Loucy (cell line): Measurements from ENCODE around the gene ARHGEF39.

Experiments
- H2AFZ ChIP-seq: fragments of 200-600 bp; sonication (generic); 2 replicates; pipeline ENCODE4 v1.6.0; 2016; ENCODE audit warnings: antibody characterized with exemption, mild to moderate bottlenecking, low read length, moderate library complexity
- H3F3A ChIP-seq: fragments of 200-600 bp; 2 replicates; pipeline ENCODE4 v1.6.0; 2016; ENCODE audit warnings: antibody characterized with exemption, low read depth, mild to moderate bottlenecking
- H3K27me3 ChIP-seq: fragments of 200-600 bp; sonication (generic); 2 replicates; pipeline ENCODE4 v1.6.1; 2014; ENCODE audit warnings: low read length, mild to moderate bottlenecking; ENCODE audit not compliant: insufficient read depth, poor library complexity, severe bottlenecking
- H3K36me3 ChIP-seq: fragments of 200-600 bp; sonication (generic); 2 replicates; pipeline ENCODE4 v1.6.1; 2016; ENCODE audit warnings: low read length; ENCODE audit not compliant: insufficient read depth
- H3K4me1 ChIP-seq: fragments of 200-600 bp; sonication (generic); 2 replicates; pipeline ENCODE4 v1.5.1; 2014; ENCODE audit warnings: low read length, mild to moderate bottlenecking; ENCODE audit not compliant: insufficient read depth, poor library complexity, severe bottlenecking
- H3K4me2 ChIP-seq: fragments of 200-600 bp; sonication (generic); 2 replicates; pipeline ENCODE4 v1.6.0; 2014; ENCODE audit warnings: antibody characterized with exemption, low read length, low read depth, mild to moderate bottlenecking; ENCODE audit not compliant: poor library complexity, severe bottlenecking
- H3K4me3 ChIP-seq: fragments of 200-600 bp; sonication (generic); 2 replicates; pipeline ENCODE4 v1.5.1; 2014; ENCODE audit warnings: low read length, mild to moderate bottlenecking, mixed read lengths; ENCODE audit not compliant: poor library complexity, severe bottlenecking
- H3K79me2 ChIP-seq: fragments of 200-600 bp; sonication (generic); 2 replicates; pipeline ENCODE4 v1.6.1; 2014; ENCODE audit warnings: low read length; ENCODE audit not compliant: insufficient read depth
- H3K9ac ChIP-seq: fragments of 200-600 bp; sonication (generic); 2 replicates; pipeline ENCODE4 v1.6.0; 2014; ENCODE audit warnings: mild to moderate bottlenecking, low read depth, low read length, moderate library complexity; ENCODE audit not compliant: poor library complexity, severe bottlenecking
- H3K9me2 ChIP-seq: fragments of 200-600 bp; sonication (generic); replicated peaks from 2 replicates; pipeline ENCODE4 v1.6.1; 2016; ENCODE audit warnings: low read depth, low read length, mixed read lengths
- H3K9me3 ChIP-seq: fragments of 200-600 bp; sonication (generic); 2 replicates; pipeline ENCODE4 v1.6.1; 2014; ENCODE audit warnings: mild to moderate bottlenecking, antibody characterized with exemption, low read length, low read depth; ENCODE audit not compliant: insufficient read depth
- H4K20me1 ChIP-seq: fragments of 200-600 bp; sonication (generic); 2 replicates; pipeline ENCODE4 v1.6.0; 2014; ENCODE audit warnings: antibody characterized with exemption, low read length, mild to moderate bottlenecking; ENCODE audit not compliant: insufficient read depth, poor library complexity, severe bottlenecking
- CTCF ChIP-seq: fragments of 200-600 bp; sonication (generic); conservative IDR thresholded peaks from 2 replicates; pipeline ENCODE4 v1.5.1; 2014; ENCODE audit warnings: mild to moderate bottlenecking, antibody characterized with exemption, low read length
- EZH2phosphoT487 ChIP-seq: fragments of 200-600 bp; IDR thresholded peaks from 2 replicates; pipeline ENCODE4 v1.6.1; 2018; ENCODE audit warnings: antibody characterized with exemption, mild to moderate bottlenecking, moderate library complexity, borderline replicate concordance

ARHGEF39 gene

GRCh38 chr9:35666549-35666948 lies 1.6 kb upstream of the ARHGEF39 start:
- Histone ChIP-seq H3K9ac (no peak overlapping the region), H3K9me2 (no peaks in the 10 kb centered on the region), H3K4me2 (no peak overlapping the region), H3K79me2 (peaks cover 39% of the 10 kb centered on the region), H3K4me3 (no peak overlapping the region), H3K36me3 (no peaks in the 10 kb centered on the region), H4K20me1 (peaks cover 3% of the 10 kb centered on the region), H3K27me3 (no peaks in the 10 kb centered on the region), H3K4me1 (peaks cover 37% of the 10 kb centered on the region), H2AFZ (no peak overlapping the region), H3K9me3 (no peaks in the 10 kb centered on the region), H3F3A (0 out of 2 replicates have a peak, but pooled peaks cover 10% of the 10 kb centered on the region)
- no peak for TF ChIP-seq EZH2phosphoT487
- no peak for TF ChIP-seq CTCF

DNA sequence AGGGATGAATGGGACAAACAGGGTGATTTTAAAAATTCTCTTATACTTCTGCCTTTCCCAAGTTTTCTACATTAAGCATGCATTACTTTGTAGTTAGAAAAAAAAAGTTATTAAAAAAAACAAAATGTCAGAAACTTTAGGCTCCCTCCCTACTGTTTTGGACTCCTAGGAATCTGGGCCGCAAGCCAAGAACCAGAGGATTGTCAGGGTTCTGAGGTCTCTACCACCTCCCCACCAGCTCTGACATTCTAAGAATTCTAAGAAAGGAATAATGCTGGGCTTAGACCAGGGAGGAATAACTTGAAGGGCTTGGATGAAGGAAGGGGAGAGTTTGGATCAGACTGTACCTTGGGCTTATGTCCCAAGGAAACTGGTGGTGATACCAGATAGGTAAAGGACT lies 1.1 kb upstream of the ARHGEF39 start:
- 0 out of 2 replicates have a peak, but pooled peaks cover 10% of the 10 kb centered on the region for H3F3A ChIP-seq
- H3K9me3 ChIP-seq: no peaks in the 10 kb centered on the region
- peak overlapping the region; percentile 95 for H3K9ac ChIP-seq
- H3K27me3 ChIP-seq: no peaks in the 10 kb centered on the region
- peak overlapping the region; percentile 87 for H3K4me2 ChIP-seq
- peaks cover 44% of the 10 kb centered on the region for H3K79me2 ChIP-seq
- no peak for TF ChIP-seq CTCF
- TF ChIP-seq EZH2phosphoT487: no peak
- H3K36me3 ChIP-seq: no peaks in the 10 kb centered on the region; the same call in 1 of the 2 replicates
- peaks cover 42% of the 10 kb centered on the region for H3K4me1 ChIP-seq
- no peak overlapping the region for H2AFZ ChIP-seq
- H4K20me1 ChIP-seq: peaks cover 3% of the 10 kb centered on the region
- no peak overlapping the region for H3K4me3 ChIP-seq
- H3K9me2 ChIP-seq: no peaks in the 10 kb centered on the region

DNA sequence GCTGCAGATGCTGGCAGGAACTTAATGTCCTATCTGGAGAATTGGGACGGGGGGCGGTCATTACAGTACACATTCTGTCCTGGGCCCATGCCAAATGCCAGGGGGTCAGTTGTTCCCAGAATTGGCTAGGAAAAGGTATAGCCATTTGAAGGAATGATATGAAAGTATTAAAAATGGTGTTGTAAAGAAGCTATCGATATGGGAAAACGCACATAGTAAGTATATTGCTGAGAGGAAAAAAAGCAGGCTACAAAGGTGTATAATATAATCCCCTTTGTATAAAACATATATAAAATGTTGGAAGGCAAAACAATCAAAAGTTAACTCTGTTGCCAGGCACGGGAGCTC lies 450 bp upstream of the ARHGEF39 start:
- Histone ChIP-seq H3K27me3 (no peaks in the 10 kb centered on the region), H4K20me1 (peaks cover 3% of the 10 kb centered on the region), H3K9me3 (no peaks in the 10 kb centered on the region), H3K4me1 (peaks cover 48% of the 10 kb centered on the region), H3K79me2 (peaks cover 50% of the 10 kb centered on the region), H3K36me3 (no peaks in the 10 kb centered on the region; the same call in 1 of the 2 replicates), H3F3A (0 out of 2 replicates have a peak, but pooled peaks cover 10% of the 10 kb centered on the region), H3K4me3 (peak overlapping the region; percentile 87), H3K4me2 (peak overlapping the region; percentile 87), H3K9ac (peak overlapping the region; percentile 95), H3K9me2 (no peaks in the 10 kb centered on the region), H2AFZ (peak overlapping the region; percentile 82)
- TF ChIP-seq CTCF (peak; percentile 11; the same call in 1 of the 2 replicates), EZH2phosphoT487 (no peak)
